ENCODE measurements around the gene NXPE1. TPM values are rescaled to one million over a fixed set of nuclear protein-coding genes. Genes with fewer than 3 reads are reported as not detected.

The NXPE1 gene
- total and polyA plus RNA-seq, 8 donors: 0.09 TPM; not detected in 7

GRCh38 chr11:114598461-114598860, 38.8 kb upstream of the NXPE1 start:
- intact Hi-C loops (cut with DNase I): no loop called here
- DNase-seq: no peak
- Histone ChIP-seq H3K9me3 (no peaks in the 10 kb centered on the region), H3K36me3 (no peaks in the 10 kb centered on the region), H3K27ac (no peak overlapping the region), H3K4me1 (no peaks in the 10 kb centered on the region), H3K4me3 (no peak overlapping the region), H3K27me3 (no peaks in the 10 kb centered on the region)
- TF ChIP-seq, protein P1, sequence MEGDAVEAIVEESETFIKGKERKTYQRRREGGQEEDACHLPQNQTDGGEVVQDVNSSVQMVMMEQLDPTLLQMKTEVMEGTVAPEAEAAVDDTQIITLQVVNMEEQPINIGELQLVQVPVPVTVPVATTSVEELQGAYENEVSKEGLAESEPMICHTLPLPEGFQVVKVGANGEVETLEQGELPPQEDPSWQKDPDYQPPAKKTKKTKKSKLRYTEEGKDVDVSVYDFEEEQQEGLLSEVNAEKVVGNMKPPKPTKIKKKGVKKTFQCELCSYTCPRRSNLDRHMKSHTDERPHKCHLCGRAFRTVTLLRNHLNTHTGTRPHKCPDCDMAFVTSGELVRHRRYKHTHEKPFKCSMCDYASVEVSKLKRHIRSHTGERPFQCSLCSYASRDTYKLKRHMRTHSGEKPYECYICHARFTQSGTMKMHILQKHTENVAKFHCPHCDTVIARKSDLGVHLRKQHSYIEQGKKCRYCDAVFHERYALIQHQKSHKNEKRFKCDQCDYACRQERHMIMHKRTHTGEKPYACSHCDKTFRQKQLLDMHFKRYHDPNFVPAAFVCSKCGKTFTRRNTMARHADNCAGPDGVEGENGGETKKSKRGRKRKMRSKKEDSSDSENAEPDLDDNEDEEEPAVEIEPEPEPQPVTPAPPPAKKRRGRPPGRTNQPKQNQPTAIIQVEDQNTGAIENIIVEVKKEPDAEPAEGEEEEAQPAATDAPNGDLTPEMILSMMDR (IDR thresholded peaks at IDR 0.05): no peak
- 70 to 100% methylated on average over 1 of the region's 1 CpG for WGBS, 2 donors
- no peak for ATAC-seq
- no peak for FAIRE-seq

GRCh38 chr11:114596175-114596919, 36.7 kb upstream of the NXPE1 start:
- no peak for ATAC-seq
- no peaks in the 10 kb centered on the region for H3K4me1 ChIP-seq
- H3K27me3 ChIP-seq: no peaks in the 10 kb centered on the region
- H3K27ac ChIP-seq: no peak overlapping the region
- TF ChIP-seq, protein P1 (IDR thresholded peaks at IDR 0.05): no peak
- peak; percentile 13 for FAIRE-seq
- H3K36me3 ChIP-seq: no peaks in the 10 kb centered on the region
- no peaks in the 10 kb centered on the region for H3K9me3 ChIP-seq
- WGBS, 2 donors: 39 to 48% methylated on average over 1 of the region's 1 CpG
- DNase-seq: no peak
- H3K4me3 ChIP-seq: no peak overlapping the region
- intact Hi-C loops (cut with DNase I): no loop called here

DNA sequence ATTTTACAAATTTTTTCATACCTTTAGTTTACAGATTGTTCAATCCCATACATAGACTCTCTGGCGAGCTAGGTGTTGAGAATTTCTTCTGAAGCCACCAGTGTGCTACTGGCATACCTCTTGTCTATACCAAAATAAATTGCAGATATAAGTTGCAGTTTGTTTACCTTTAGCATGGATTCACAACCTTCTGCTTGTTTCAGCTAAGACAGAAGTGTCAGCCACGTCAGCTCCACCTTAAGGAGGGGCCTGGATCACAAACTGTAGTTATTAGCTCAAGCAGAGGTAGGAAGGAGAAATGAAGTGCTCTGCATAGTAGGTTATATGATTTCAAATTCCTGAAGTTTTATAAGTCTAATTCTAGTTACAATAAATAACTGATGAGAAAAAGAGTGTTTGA, 35.9 kb upstream of the NXPE1 start, which contains the start of gene NXPE4:
TSS of gene NXPE4 (minus strand) at position 216 of the 400 bp plus-strand sequence. CDS start 1,027 bp downstream, outside the sequence.
- 50 to 52% methylated on average over 2 of the region's 2 CpGs for WGBS, 2 donors
- no peak within 1 kb of the TSS for H3K27ac ChIP-seq
- H3K4me1 ChIP-seq: no peaks in the 10 kb centered on the region
- FAIRE-seq (no peak), ATAC-seq (no peak), DNase-seq (no peak)
- H3K36me3 ChIP-seq: no peaks in the 10 kb centered on the region
- intact Hi-C loops (cut with DNase I): no loop called here
- no peak within 1 kb of the TSS for H3K4me3 ChIP-seq
- TF ChIP-seq, protein P1 (IDR thresholded peaks at IDR 0.05): no peak
- H3K9me3 ChIP-seq: no peaks in the 10 kb centered on the region
- no peaks in the 10 kb centered on the region for H3K27me3 ChIP-seq

GRCh38 chr11:114594703-114595102, 35.0 kb upstream of the NXPE1 start:
- ATAC-seq (no peak), DNase-seq (no peak), FAIRE-seq (no peak)
- WGBS, 2 donors: 54 to 61% methylated on average over 3 of the region's 3 CpGs
- Histone ChIP-seq H3K4me1 (no peaks in the 10 kb centered on the region), H3K9me3 (no peaks in the 10 kb centered on the region), H3K27ac (no peak overlapping the region), H3K4me3 (no peak overlapping the region), H3K36me3 (no peaks in the 10 kb centered on the region), H3K27me3 (no peaks in the 10 kb centered on the region)
- intact Hi-C loops (cut with DNase I): no loop called here
- TF ChIP-seq, protein P1 (IDR thresholded peaks at IDR 0.05): no peak

DNA sequence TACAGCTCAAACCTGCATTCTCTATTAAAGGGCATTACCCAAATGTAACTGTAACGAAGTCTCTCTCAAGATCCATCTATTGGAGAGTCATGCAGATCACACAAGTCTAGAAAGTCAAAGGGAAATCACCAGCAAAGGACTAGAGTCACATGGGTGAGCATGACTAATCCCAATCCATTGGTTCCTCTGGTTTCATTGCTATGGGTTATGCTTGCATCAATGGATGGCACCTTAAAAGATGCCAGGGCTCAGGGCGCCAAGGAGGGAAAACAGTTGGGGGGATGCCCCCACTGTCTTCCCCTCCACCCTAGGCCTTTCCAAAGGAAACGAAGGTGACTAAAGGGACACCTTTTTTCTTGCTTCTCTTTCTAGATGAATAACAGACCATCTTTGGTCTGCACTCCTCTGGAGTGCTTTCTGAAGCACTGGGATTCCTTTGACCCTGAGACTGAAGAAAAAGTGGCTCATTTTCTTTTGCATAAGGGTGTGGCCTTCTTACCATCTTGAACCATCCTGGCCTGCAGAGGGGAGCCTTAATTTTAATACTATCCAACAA, 27.8 kb upstream of the NXPE1 start:
- no peaks in the 10 kb centered on the region for H3K27me3 ChIP-seq
- ATAC-seq (no peak), DNase-seq (no peak), FAIRE-seq (no peak)
- H3K4me1 ChIP-seq: no peaks in the 10 kb centered on the region
- peaks cover 0 to 3% (median 0%) of the 10 kb centered on the region in 4 donors for H3K9me3 ChIP-seq
- WGBS, 2 donors: 67 to 78% methylated on average over 3 of the region's 3 CpGs
- no peak overlapping the region for H3K4me3 ChIP-seq
- H3K27ac ChIP-seq: no peak overlapping the region
- no peaks in the 10 kb centered on the region for H3K36me3 ChIP-seq
- intact Hi-C loops (cut with DNase I): no loop called here
- TF ChIP-seq, protein P1 (IDR thresholded peaks at IDR 0.05): no peak

Data from pancreas (tissue), 10 donors.